ENCODE measurements around the gene PIGL. TPM values are rescaled to one million over a fixed set of nuclear protein-coding genes. Genes with fewer than 3 reads are reported as not detected.

PIGL gene
- total RNA-seq, 2 experiments from 2014 or later, result 42.1 to 43.3 TPM

- Mint-ChIP-seq H3K27me3 (no peaks in the 10 kb centered on the region), H3K27ac (no peak overlapping the region), H3K4me1 (peaks cover 2% of the 10 kb centered on the region), H3K4me3 (no peak overlapping the region), H3K36me3 (peaks cover 13% of the 10 kb centered on the region), H3K9me3 (no peaks in the 10 kb centered on the region)
- no peak for ATAC-seq (ENCODE audit: low read depth)
- POLR2A ChIA-PET, result interaction anchor here (0.6 kb wide), 1 partner anchor 51 kb away, joined by 3 read pairs; no protein-coding TSS in a partner anchor
- no peak for DNase-seq
Observed at GRCh38 chr17:16342979-16343378, 126.0 kb downstream of the PIGL start.

- Mint-ChIP-seq H3K4me1 (peaks cover 2% of the 10 kb centered on the region), H3K27ac (peak overlapping the region; percentile 21), H3K4me3 (no peak overlapping the region), H3K9me3 (no peaks in the 10 kb centered on the region), H3K27me3 (no peaks in the 10 kb centered on the region), H3K36me3 (peaks cover 13% of the 10 kb centered on the region)
- POLR2A ChIA-PET, result interaction anchor here (0.6 kb wide), 1 partner anchor 52 kb away, joined by 3 read pairs; no protein-coding TSS in a partner anchor
- DNase-seq (no peak), ATAC-seq (ENCODE audit: low read depth) (no peak)
Observed at GRCh38 chr17:16343569-16343968, 126.6 kb downstream of the PIGL start.

- POLR2A ChIA-PET, result no interaction called here
- no peak for DNase-seq
- Mint-ChIP-seq H3K4me1 (peaks cover 4% of the 10 kb centered on the region), H3K9me3 (no peaks in the 10 kb centered on the region), H3K36me3 (peaks cover 13% of the 10 kb centered on the region), H3K4me3 (no peak overlapping the region), H3K27ac (no peak overlapping the region), H3K27me3 (no peaks in the 10 kb centered on the region)
- ATAC-seq (ENCODE audit: low read depth), result no peak
Observed at GRCh38 chr17:16345565-16345964, 128.6 kb downstream of the PIGL start.

GRCh38 chr17:16346721-16347271 is 129.8 kb downstream of the PIGL start:
- Mint-ChIP-seq H3K27ac (no peak overlapping the region), H3K4me3 (no peak overlapping the region), H3K4me1 (peaks cover 10% of the 10 kb centered on the region), H3K27me3 (no peaks in the 10 kb centered on the region), H3K9me3 (no peaks in the 10 kb centered on the region), H3K36me3 (peaks cover 13% of the 10 kb centered on the region)
- no peak for ATAC-seq (ENCODE audit: low read depth)
- POLR2A ChIA-PET, result interaction anchor here (0.6 kb wide), 1 partner anchor 68 kb away, joined by 3 read pairs; no protein-coding TSS in a partner anchor
- no peak for DNase-seq

GRCh38 chr17:16348586-16348985 is 131.6 kb downstream of the PIGL start:
- no peaks in the 10 kb centered on the region for H3K9me3 Mint-ChIP-seq
- DNase-seq, result no peak
- H3K4me3 Mint-ChIP-seq, result no peak overlapping the region
- H3K27ac Mint-ChIP-seq, result no peak overlapping the region
- H3K36me3 Mint-ChIP-seq, result peaks cover 9% of the 10 kb centered on the region
- ATAC-seq (ENCODE audit: low read depth), result no peak
- H3K4me1 Mint-ChIP-seq, result peaks cover 16% of the 10 kb centered on the region
- POLR2A ChIA-PET, result no interaction called here
- H3K27me3 Mint-ChIP-seq, result no peaks in the 10 kb centered on the region

GRCh38 chr17:16349431-16349830 is 132.4 kb downstream of the PIGL start:
- Mint-ChIP-seq H3K27ac (no peak overlapping the region), H3K27me3 (no peaks in the 10 kb centered on the region), H3K9me3 (no peaks in the 10 kb centered on the region), H3K4me1 (peaks cover 19% of the 10 kb centered on the region), H3K4me3 (no peak overlapping the region), H3K36me3 (peaks cover 3% of the 10 kb centered on the region)
- ATAC-seq (ENCODE audit: low read depth) (no peak), DNase-seq (no peak)
- POLR2A ChIA-PET, result interaction anchor here (0.7 to 1.1 kb wide), 3 partner anchors 11 to 133 kb away, joined by 3 read pairs; no protein-coding TSS in a partner anchor

- DNase-seq (no peak), ATAC-seq (ENCODE audit: low read depth) (no peak)
- Mint-ChIP-seq H3K27ac (no peak overlapping the region), H3K4me1 (peaks cover 21% of the 10 kb centered on the region), H3K27me3 (peaks cover 3% of the 10 kb centered on the region), H3K36me3 (peaks cover 2% of the 10 kb centered on the region), H3K9me3 (no peaks in the 10 kb centered on the region), H3K4me3 (peak overlapping the region; percentile 94)
- POLR2A ChIA-PET, result interaction anchor here (1.2 to 2.8 kb wide), 7 partner anchors 15 to 135 kb away, joined by 3 to 14 read pairs (median 6); partner anchors contain the start of genes PIGL, TRPV2 and UBB
Observed at GRCh38 chr17:16351831-16352230, 134.8 kb downstream of the PIGL start.

GRCh38 chr17:16352303-16352666 is 135.3 kb downstream of the PIGL start:
- POLR2A ChIA-PET, result interaction anchor here (1.0 to 2.8 kb wide), 10 partner anchors 16 to 136 kb away, joined by 3 to 14 read pairs (median 5); partner anchors contain the start of genes PIGL, TRPV2 and UBB
- H3K27ac Mint-ChIP-seq, result peak overlapping the region; percentile 75
- peak; percentile 20 for ATAC-seq (ENCODE audit: low read depth)

GRCh38 chr17:16352667-16353316 is 135.8 kb downstream of the PIGL start:
- DNase-seq (no peak), ATAC-seq (ENCODE audit: low read depth) (peak; percentile 69)
- POLR2A ChIA-PET, result interaction anchor here (1.0 to 2.8 kb wide), 12 partner anchors 16 to 138 kb away, joined by 3 to 14 read pairs (median 4); partner anchors contain the start of genes NCOR1, PIGL, TRPV2 and UBB
- peak overlapping the region; percentile 75 for H3K27ac Mint-ChIP-seq
- peaks cover 23% of the 10 kb centered on the region for H3K4me1 Mint-ChIP-seq
- H3K36me3 Mint-ChIP-seq, result no peaks in the 10 kb centered on the region
- peaks cover 3% of the 10 kb centered on the region for H3K27me3 Mint-ChIP-seq
- H3K4me3 Mint-ChIP-seq, result peak overlapping the region; percentile 94
- H3K9me3 Mint-ChIP-seq, result no peaks in the 10 kb centered on the region

More at GRCh38 chr17:16352303-16352666, 135.3 kb downstream of the PIGL start:
- Mint-ChIP-seq H3K4me1 (peaks cover 23% of the 10 kb centered on the region), H3K36me3 (peaks cover 2% of the 10 kb centered on the region), H3K27me3 (peaks cover 3% of the 10 kb centered on the region), H3K9me3 (no peaks in the 10 kb centered on the region), H3K4me3 (peak overlapping the region; percentile 94)
- peak; percentile 57 for DNase-seq

GRCh38 chr17:16353317-16354174 is 136.5 kb downstream of the PIGL start, which contains the start of gene CENPV:
Gene CENPV (minus strand): TSS chr17:16353469. CDS start chr17:16353436, 33 bp downstream.
- ATAC-seq (ENCODE audit: low read depth), result peak; percentile 83
- Mint-ChIP-seq H3K4me1 (peaks cover 23% of the 10 kb centered on the region), H3K9me3 (no peaks in the 10 kb centered on the region), H3K27ac (peak within 1 kb of the TSS; percentile 75), H3K27me3 (peaks cover 6% of the 10 kb centered on the region), H3K4me3 (peak within 1 kb of the TSS; percentile 94), H3K36me3 (no peaks in the 10 kb centered on the region)
- DNase-seq, result peak; percentile 83
- POLR2A ChIA-PET, result interaction anchor here (1.0 to 2.8 kb wide), 9 partner anchors 17 to 139 kb away, joined by 3 to 14 read pairs (median 5); partner anchors contain the start of genes NCOR1, TRPV2 and UBB

GRCh38 chr17:16354585-16354984 is 137.6 kb downstream of the PIGL start:
- Mint-ChIP-seq H3K36me3 (no peaks in the 10 kb centered on the region), H3K27ac (no peak overlapping the region), H3K27me3 (peaks cover 6% of the 10 kb centered on the region), H3K9me3 (no peaks in the 10 kb centered on the region), H3K4me1 (peaks cover 21% of the 10 kb centered on the region), H3K4me3 (no peak overlapping the region)
- ATAC-seq (ENCODE audit: low read depth) (no peak), DNase-seq (no peak)
- POLR2A ChIA-PET, result interaction anchor here (1.2 kb wide), 1 partner anchor 26 kb away, joined by 4 read pairs; the partner anchor contains the start of gene UBB

GRCh38 chr17:16358394-16358793 is 141.4 kb downstream of the PIGL start:
- H3K27me3 Mint-ChIP-seq, result peaks cover 6% of the 10 kb centered on the region

GRCh38 chr17:16361874-16362273 is 144.9 kb downstream of the PIGL start:
- ATAC-seq (ENCODE audit: low read depth), result no peak
- POLR2A ChIA-PET, result no interaction called here
- H3K4me1 Mint-ChIP-seq, result peaks cover 2% of the 10 kb centered on the region
- DNase-seq, result no peak
- peaks cover 3% of the 10 kb centered on the region for H3K27me3 Mint-ChIP-seq
- no peaks in the 10 kb centered on the region for H3K36me3 Mint-ChIP-seq
- no peak overlapping the region for H3K4me3 Mint-ChIP-seq
- no peak overlapping the region for H3K27ac Mint-ChIP-seq
- H3K9me3 Mint-ChIP-seq, result no peaks in the 10 kb centered on the region

More at GRCh38 chr17:16358394-16358793, 141.4 kb downstream of the PIGL start:
- POLR2A ChIA-PET, result interaction anchor here (0.7 to 1.2 kb wide), 2 partner anchors 25 to 82 kb away, joined by 3 to 5 read pairs; no protein-coding TSS in a partner anchor
- DNase-seq (no peak), ATAC-seq (ENCODE audit: low read depth) (no peak)
- no peaks in the 10 kb centered on the region for H3K36me3 Mint-ChIP-seq
- H3K4me1 Mint-ChIP-seq, result peaks cover 8% of the 10 kb centered on the region
- no peak overlapping the region for H3K27ac Mint-ChIP-seq
- H3K9me3 Mint-ChIP-seq, result no peaks in the 10 kb centered on the region
- H3K4me3 Mint-ChIP-seq, result no peak overlapping the region
